Measurements from ENCODE around the gene ZFYVE28.

The ZFYVE28 gene

DNA sequence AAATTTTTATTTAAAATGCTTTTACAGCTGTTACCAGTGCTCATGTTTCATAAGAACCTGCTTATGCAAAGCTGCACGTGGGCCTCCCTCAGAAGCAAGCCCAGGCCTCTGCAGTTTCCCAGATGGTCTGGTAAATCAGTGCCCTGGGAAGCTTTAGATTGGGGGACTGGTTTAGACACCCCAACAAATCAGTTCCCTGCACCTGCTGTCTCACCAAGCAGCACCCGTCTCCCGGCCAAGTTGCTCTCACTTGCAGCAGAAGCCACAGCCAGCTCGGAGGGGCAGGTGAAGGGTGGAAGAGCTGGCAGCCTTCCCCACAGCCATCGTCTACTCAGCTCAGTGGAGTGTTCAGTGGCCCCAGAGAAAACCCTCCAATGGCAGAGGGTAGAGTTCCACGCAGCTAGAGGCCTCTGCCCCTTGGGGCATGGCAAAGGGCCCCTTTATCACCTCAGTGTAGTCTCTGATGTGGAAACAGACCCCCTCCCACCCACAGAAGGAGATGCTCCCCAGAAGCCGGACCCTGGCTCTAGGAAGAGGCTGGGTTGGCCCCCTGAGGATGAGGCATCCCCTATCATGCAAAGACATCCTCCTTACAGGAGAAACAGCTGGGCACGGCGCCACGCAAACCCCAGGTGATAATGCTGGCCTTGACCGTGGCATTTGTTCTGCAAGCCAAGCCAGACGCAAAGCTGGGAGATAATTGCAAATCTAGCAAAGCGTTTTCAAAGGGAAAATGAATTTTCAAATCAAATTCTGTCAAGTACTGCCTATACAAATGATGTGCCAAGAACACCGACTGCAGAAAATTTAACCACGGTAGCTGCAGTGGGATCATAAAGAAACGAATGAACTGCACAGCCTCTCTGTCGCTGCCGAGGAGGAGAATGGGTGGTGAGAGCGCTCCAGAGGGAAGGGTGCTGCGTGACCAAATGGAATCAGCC lies 51.9 kb downstream of the ZFYVE28 start:
- DNase-seq = no peak

DNA sequence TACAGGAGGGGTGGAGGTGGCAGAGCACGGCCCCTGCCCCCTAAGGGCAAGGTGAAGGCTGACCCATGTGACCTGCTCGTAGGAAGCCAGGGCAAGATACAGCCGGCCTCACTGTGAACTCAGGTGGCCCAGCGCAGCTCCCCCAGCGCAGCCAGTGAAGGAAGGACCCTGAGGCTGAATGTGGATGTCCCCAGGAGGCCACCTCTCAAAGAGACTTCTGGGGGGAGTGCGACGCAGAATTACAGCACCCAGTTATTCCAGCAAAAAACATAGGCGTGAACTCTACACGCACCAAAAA lies 52.6 kb downstream of the ZFYVE28 start:
- DNase-seq = no peak

- DNase-seq = no peak
Observed at GRCh38 chr4:2365054-2365912, 53.2 kb downstream of the ZFYVE28 start.

GRCh38 chr4:2364654-2365053 lies 53.8 kb downstream of the ZFYVE28 start:
- DNase-seq = peak; percentile 31

GRCh38 chr4:2363951-2364653 lies 54.3 kb downstream of the ZFYVE28 start:
- no peak for DNase-seq

GRCh38 chr4:2363056-2363721 lies 55.3 kb downstream of the ZFYVE28 start:
- no peak for DNase-seq

- no peak for DNase-seq
Observed at GRCh38 chr4:2362266-2363055, 56.0 kb downstream of the ZFYVE28 start.

DNA sequence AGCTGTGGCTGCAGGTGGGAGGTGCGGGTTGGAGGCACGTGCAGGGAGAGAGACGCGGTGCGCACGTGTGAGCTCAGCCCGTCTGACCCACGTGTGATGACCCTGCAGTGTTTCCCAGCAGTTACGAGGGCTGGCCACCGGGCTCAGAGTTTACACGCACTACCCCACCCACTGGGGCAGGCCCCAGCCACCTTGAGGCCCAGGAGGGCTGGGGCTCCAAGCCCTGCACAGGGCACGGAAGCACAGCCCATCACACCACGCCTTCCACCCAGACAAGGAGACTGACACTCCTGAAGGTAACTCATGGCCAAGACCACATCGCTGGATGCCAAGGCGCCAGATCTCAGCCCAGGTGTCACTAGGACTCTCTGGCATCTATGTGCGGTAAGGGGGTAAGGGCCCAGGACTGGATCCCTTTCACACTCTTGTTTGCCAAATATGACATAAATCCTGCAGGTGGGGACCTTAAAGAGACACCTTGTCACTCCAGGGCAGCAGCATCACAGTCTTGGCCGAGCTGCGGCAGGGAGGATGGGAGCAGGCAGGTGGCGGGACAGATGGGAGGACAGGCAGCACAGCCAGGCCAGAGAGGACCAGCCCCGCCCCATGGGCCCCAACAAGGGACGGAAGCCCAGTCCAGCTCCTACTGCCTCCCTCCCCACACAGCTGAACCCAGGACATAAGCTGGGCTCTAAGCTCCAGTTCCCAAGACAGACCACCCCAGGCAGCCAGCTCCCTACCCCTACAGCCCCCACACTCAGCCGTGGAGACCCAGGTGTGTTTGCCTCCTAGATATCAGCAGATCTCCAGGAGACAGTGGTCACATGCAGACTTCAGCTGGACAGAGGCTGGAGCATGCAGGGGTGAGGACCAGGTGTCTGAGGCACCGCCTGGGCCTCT lies 56.8 kb downstream of the ZFYVE28 start:
- DNase-seq = no peak

- no peak for DNase-seq
Observed at GRCh38 chr4:2360396-2360730, 58.1 kb downstream of the ZFYVE28 start.

GRCh38 chr4:2359591-2360395 lies 58.7 kb downstream of the ZFYVE28 start:
- DNase-seq = no peak

GRCh38 chr4:2357821-2358745 lies 60.4 kb downstream of the ZFYVE28 start:
- no peak for DNase-seq

DNA sequence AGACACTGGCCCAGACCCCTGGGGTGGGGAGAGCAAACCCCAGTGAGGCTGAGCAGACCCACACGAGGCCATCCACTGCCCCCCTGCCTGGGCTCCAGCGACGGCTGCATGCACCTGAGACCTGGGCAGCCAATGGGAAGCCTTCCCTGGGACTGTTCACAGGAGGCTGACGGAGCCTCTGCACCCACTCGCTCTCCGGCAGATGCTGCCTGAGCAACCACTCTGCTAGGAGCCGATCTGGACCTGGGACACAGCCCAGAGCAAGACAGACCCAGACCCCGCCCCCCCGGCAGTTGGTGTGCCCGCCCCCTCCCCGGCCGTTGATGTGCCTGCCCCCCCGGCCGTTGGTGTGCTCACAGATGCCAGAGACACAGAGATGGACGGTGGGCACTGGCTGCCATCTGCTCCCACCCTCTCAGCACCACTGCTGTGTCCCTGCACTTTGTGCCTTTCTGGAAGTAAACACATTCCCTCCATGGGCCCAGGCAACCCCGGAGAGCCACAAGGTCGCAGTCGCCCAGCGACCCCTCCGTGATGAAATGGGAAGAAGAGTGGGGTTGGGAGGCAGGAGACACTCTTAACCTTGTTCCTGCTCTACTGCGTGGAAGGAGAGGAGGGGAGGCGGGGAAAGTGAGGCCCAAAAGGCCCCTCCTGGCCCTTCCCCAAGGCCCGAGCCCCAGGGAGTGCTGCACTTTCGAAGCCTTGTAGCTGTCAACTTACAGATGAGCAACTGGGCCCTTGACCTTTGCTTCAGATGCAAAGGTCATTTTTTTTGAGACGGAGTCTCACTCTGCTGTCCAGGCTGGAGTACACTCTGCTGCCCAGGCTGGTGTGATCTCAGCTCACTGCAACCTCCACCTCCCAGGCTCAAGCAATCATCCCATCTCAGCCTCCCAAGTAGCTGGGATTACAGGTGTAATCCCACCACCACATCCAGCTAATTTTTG lies 62.0 kb downstream of the ZFYVE28 start:
- DNase-seq = no peak

- DNase-seq = no peak
Observed at GRCh38 chr4:2354760-2355159, 63.7 kb downstream of the ZFYVE28 start.

- peak; percentile 18 for DNase-seq
Observed at GRCh38 chr4:2354118-2354517, 64.3 kb downstream of the ZFYVE28 start.

- no peak for DNase-seq
Observed at GRCh38 chr4:2353222-2354107, 65.0 kb downstream of the ZFYVE28 start.

DNA sequence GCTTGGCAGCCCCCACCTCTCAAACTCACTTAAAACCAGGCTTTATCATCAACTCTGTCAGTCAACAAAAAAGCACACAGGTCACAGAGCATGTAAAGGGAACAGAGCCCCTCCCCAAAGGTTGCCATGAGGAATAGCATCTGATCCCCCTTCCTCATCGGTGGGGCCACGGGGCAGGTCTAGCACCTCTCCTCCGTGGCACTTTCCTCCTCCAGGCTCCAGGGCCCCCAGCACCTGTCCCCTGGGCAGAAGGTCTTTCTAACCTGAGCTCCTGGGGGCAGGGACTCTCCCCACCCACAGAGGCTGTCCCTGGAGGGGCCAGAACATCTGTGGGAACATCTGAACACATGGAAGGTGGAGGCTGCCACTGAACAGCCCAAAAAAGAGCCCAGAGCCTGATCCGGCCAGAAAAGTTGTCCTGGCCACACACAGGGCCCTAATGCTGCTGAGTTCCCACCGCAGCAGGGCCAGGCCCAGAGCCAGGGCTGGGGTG lies 65.7 kb downstream of the ZFYVE28 start:
- no peak for DNase-seq

Measured in effector CD4-positive, alpha-beta T cell (primary cell).